Measurements from ENCODE around the gene APLNR. TPM values are rescaled to one million over a fixed set of nuclear protein-coding genes. Genes with fewer than 3 reads are reported as not detected.

APLNR gene
- total and polyA plus RNA-seq, 2 donors (not counting 1 experiment from before 2014, with no cell fraction given): not detected

DNA sequence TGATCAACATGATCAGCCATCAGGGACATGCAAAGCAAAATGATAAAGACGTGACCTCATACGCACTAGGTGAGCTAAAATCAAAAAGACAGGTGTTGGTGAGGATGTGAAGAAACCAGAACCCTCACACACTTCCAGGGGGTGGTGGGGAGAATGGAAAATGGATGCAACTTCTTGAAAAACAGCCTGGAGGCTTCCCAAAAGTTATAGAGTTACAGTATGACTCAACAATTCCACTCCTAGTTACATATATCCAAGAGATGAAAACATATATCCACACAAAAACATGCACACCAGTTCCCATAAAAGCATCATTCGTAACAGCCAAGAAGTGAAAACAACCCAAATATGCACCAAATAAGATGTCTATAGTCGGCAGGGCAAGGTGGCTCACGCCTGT is 42.1 kb upstream of the APLNR start:
- no peaks in the 10 kb centered on the region for H3K9me3 Mint-ChIP-seq (ENCODE audit: insufficient read depth)
- Histone ChIP-seq H4K20me1 (ENCODE audit: control insufficient read depth, insufficient read depth, low read length, poor library complexity, severe bottlenecking) (no peaks in the 10 kb centered on the region), H3K4me3 (ENCODE audit: control extremely low read depth in 1 of 5, extremely low read depth in 1 of 5, insufficient read depth in 1 of 5, low read depth in 2 of 5, low read length in 4 of 5) (no peak overlapping the region), H3K79me2 (ENCODE audit: control insufficient read depth, insufficient read depth, low read length) (no peaks in the 10 kb centered on the region), H3K9me3 (ENCODE audit: control extremely low read depth in 1 of 3, control insufficient read depth in 2 of 3, insufficient read depth in 1 of 3, low read length in 2 of 3) (no peaks in the 10 kb centered on the region), H3K4me2 (replicated peaks; ENCODE audit: low read depth, low read length, poor library complexity, severe bottlenecking) (no peak overlapping the region), H3K36me3 (replicated peaks in 1 of 2; ENCODE audit: control extremely low read depth in 1 of 2, control insufficient read depth in 1 of 2, extremely low read depth in 1 of 2, insufficient read depth in 2 of 2, low read length in 1 of 2) (no peaks in the 10 kb centered on the region), H3K9ac (ENCODE audit: low read length) (no peak overlapping the region), H2AFZ (ENCODE audit: insufficient read depth, low read depth, low read length, poor library complexity, severe bottlenecking) (no peak overlapping the region), H3K27ac (ENCODE audit: low read length in 2 of 2) (no peak overlapping the region), H3K27me3 (replicated peaks in 1 of 4; ENCODE audit: control extremely low read depth in 1 of 4, control insufficient read depth in 3 of 4, insufficient read depth in 4 of 4, low read length in 3 of 4) (peaks cover 0 to 13% (median 5%) of the 10 kb centered on the region in 4 experiments), H3K4me1 (ENCODE audit: control insufficient read depth in 2 of 2, insufficient read depth in 2 of 2, low read length in 2 of 2) (no peaks in the 10 kb centered on the region)
- intact Hi-C loops (cut with micrococcal nuclease): no loop called here
- ChIA-PET CTCF (interaction anchor here (0.7 to 1.5 kb wide), 2 partner anchors 10 to 25 kb away, joined by 3 to 4 read pairs; no protein-coding TSS in a partner anchor), POLR2A (no interaction called here)
- H3K27ac Mint-ChIP-seq: no peak overlapping the region
- H3K27me3 Mint-ChIP-seq: peaks cover 37% of the 10 kb centered on the region
- ATAC-seq (ENCODE audit: low read depth) (no peak), DNase-seq (no peak)
- H3K4me3 Mint-ChIP-seq: no peak overlapping the region
- 87% methylated on average over 3 of the region's 5 CpGs for WGBS (ENCODE audit: insufficient coverage)
- TF ChIP-seq, protein P1, sequence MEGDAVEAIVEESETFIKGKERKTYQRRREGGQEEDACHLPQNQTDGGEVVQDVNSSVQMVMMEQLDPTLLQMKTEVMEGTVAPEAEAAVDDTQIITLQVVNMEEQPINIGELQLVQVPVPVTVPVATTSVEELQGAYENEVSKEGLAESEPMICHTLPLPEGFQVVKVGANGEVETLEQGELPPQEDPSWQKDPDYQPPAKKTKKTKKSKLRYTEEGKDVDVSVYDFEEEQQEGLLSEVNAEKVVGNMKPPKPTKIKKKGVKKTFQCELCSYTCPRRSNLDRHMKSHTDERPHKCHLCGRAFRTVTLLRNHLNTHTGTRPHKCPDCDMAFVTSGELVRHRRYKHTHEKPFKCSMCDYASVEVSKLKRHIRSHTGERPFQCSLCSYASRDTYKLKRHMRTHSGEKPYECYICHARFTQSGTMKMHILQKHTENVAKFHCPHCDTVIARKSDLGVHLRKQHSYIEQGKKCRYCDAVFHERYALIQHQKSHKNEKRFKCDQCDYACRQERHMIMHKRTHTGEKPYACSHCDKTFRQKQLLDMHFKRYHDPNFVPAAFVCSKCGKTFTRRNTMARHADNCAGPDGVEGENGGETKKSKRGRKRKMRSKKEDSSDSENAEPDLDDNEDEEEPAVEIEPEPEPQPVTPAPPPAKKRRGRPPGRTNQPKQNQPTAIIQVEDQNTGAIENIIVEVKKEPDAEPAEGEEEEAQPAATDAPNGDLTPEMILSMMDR (IDR thresholded peaks at IDR 0.05): no peak
- no peak for TF ChIP-seq EZH2 (IDR thresholded peaks at IDR 0.05; ENCODE audit: borderline replicate concordance, insufficient read depth, low read depth, low read length, poor library complexity, severe bottlenecking)
- H3K4me1 Mint-ChIP-seq: peaks cover 2% of the 10 kb centered on the region

DNA sequence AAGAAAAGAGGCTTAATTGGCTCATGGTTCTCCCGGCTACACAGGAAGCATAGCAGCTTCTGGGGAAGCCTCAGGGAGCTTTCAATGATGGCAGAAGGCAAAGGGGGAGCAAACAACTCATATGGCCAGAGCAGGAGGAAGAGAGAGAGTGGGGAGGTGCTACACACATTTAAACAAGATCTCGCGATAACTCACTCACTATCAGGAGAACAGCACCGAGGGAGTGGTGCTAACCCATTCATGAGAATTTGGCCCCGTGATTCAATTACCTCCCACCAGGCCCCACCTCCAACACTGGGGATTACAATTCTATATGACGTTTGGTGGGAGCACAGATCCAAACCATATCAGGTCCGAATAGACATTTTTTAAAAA is 41.7 kb upstream of the APLNR start:
- Histone ChIP-seq H2AFZ (ENCODE audit: insufficient read depth, low read depth, low read length, poor library complexity, severe bottlenecking) (no peak overlapping the region), H3K79me2 (ENCODE audit: control insufficient read depth, insufficient read depth, low read length) (no peaks in the 10 kb centered on the region), H3K4me3 (ENCODE audit: control extremely low read depth in 1 of 5, extremely low read depth in 1 of 5, insufficient read depth in 1 of 5, low read depth in 2 of 5, low read length in 4 of 5) (no peak overlapping the region), H3K9ac (ENCODE audit: low read length) (no peak overlapping the region), H4K20me1 (ENCODE audit: control insufficient read depth, insufficient read depth, low read length, poor library complexity, severe bottlenecking) (no peaks in the 10 kb centered on the region), H3K9me3 (ENCODE audit: control extremely low read depth in 1 of 3, control insufficient read depth in 2 of 3, insufficient read depth in 1 of 3, low read length in 2 of 3) (no peaks in the 10 kb centered on the region), H3K36me3 (replicated peaks in 1 of 2; ENCODE audit: control extremely low read depth in 1 of 2, control insufficient read depth in 1 of 2, extremely low read depth in 1 of 2, insufficient read depth in 2 of 2, low read length in 1 of 2) (no peaks in the 10 kb centered on the region), H3K27ac (ENCODE audit: low read length in 2 of 2) (no peak overlapping the region), H3K27me3 (replicated peaks in 1 of 4; ENCODE audit: control extremely low read depth in 1 of 4, control insufficient read depth in 3 of 4, insufficient read depth in 4 of 4, low read length in 3 of 4) (peaks cover 0 to 13% (median 5%) of the 10 kb centered on the region in 4 experiments), H3K4me1 (ENCODE audit: control insufficient read depth in 2 of 2, insufficient read depth in 2 of 2, low read length in 2 of 2) (no peaks in the 10 kb centered on the region), H3K4me2 (replicated peaks; ENCODE audit: low read depth, low read length, poor library complexity, severe bottlenecking) (no peak overlapping the region)
- Mint-ChIP-seq H3K27ac (no peak overlapping the region), H3K4me3 (no peak overlapping the region), H3K4me1 (peaks cover 2% of the 10 kb centered on the region), H3K9me3 (ENCODE audit: insufficient read depth) (no peaks in the 10 kb centered on the region), H3K27me3 (peaks cover 38% of the 10 kb centered on the region)
- no peak for TF ChIP-seq EZH2 (IDR thresholded peaks at IDR 0.05; ENCODE audit: borderline replicate concordance, insufficient read depth, low read depth, low read length, poor library complexity, severe bottlenecking)
- TF ChIP-seq, protein P1 (IDR thresholded peaks at IDR 0.05): no peak
- ChIA-PET CTCF (interaction anchor here (0.7 kb wide), 1 partner anchor 25 kb away, joined by 4 read pairs; no protein-coding TSS in a partner anchor), POLR2A (no interaction called here)
- WGBS (ENCODE audit: insufficient coverage): 91% methylated on average over 4 of the region's 7 CpGs
- ATAC-seq (ENCODE audit: low read depth) (no peak), DNase-seq (no peak)
- intact Hi-C loops (cut with micrococcal nuclease): no loop called here
